MM.1S (cell line): ENCODE results near the gene DENND4B.
A peak's percentile ranks its signal among the peaks of the same experiment; 100 is the strongest.

Experiments used
- EZH2 ChIP-seq: fragments of 300-600 bp; sonication (generic); optimal IDR thresholded peaks from 2 replicates; pipeline ENCODE3; 2017; ENCODE audit warnings: low read depth, mild to moderate bottlenecking, antibody characterized with exemption, low read length, mixed read lengths
- TF ChIP-seq, protein P1 (sequence below): fragments of 300-600 bp; sonication (generic); IDR thresholded peaks from 2 replicates; pipeline ENCODE4 v1.5.1; 2016; ENCODE audit warnings: antibody characterized with exemption, low read length, mixed read lengths

DNA sequence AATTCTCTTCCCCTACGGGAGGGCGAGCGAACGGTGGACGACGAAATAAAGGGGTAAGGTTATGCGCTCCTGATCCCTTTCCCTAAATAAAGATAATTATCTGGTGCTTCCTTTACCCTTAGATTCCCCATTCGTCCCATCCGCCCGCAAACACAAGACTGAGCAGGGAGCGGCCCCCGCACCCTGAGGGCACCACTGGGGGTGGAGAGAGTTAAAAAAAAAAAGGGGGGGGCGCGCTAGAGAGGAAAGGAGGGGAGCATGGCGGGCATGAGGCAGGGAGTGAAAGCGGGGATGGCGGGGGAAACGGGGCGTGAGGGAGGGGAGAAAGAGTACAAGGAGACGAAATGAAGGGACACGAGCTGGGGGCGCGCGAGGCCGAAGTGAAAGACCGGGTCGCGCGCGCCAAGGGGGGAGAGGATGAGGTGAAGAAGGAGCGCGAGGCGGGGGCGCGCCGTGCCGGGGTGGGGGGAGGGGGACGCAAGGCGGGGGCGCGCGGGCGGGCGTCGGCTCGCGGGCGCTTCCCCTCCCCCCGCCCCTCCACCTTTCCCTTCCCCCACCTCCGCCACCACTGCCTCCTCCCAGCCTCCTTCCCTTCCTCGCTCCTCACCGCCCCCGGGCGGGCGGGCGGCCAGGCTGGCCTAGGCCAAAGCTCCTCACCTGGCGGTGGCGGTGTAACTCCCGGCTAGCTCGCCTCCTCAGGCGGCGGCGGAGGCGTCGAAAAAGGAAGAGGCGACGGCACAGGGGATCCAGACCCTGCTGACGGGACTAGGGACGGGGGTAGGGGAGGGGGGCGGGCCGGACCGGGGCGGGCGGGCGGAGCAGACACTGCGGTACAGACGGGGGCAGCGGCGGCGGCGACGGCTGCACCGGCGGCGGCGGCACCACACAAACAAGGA is 24.2 kb downstream of the DENND4B start:
- TF ChIP-seq, protein P1, sequence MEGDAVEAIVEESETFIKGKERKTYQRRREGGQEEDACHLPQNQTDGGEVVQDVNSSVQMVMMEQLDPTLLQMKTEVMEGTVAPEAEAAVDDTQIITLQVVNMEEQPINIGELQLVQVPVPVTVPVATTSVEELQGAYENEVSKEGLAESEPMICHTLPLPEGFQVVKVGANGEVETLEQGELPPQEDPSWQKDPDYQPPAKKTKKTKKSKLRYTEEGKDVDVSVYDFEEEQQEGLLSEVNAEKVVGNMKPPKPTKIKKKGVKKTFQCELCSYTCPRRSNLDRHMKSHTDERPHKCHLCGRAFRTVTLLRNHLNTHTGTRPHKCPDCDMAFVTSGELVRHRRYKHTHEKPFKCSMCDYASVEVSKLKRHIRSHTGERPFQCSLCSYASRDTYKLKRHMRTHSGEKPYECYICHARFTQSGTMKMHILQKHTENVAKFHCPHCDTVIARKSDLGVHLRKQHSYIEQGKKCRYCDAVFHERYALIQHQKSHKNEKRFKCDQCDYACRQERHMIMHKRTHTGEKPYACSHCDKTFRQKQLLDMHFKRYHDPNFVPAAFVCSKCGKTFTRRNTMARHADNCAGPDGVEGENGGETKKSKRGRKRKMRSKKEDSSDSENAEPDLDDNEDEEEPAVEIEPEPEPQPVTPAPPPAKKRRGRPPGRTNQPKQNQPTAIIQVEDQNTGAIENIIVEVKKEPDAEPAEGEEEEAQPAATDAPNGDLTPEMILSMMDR = peak; percentile 39
- TF ChIP-seq EZH2 = no peak
